ENCODE measurements around the gene SCEL. TPM values are rescaled to one million over a fixed set of nuclear protein-coding genes. Genes with fewer than 3 reads are reported as not detected.

The SCEL gene
- total and polyA plus RNA-seq, 2 donors from 2014 or later: 0.22 to 3.3 TPM

DNA sequence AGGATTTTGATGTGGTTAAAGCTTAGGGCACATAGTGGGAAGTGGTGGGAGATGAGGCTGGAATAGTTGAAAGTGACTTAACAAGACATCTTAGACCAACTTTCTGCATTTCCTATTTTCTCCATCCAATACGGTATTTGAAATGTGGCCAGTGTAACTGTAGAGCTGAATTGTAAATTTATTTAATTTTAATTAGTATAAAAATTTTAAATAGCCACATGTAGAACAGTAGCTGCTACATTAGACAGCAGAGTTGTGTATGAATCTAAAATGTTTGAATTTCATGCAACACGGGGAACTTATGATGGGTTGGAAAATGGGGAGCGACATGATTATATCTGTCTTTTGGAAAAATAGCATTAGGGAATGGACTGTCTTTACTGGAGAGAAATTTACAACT, 7.1 kb upstream of the SCEL start:
- H3K27me3 ChIP-seq (ENCODE audit: control insufficient read depth, insufficient read depth, low read length): no peaks in the 10 kb centered on the region
- no peak overlapping the region for H3K9ac ChIP-seq (ENCODE audit: low read length in 3 of 3)
- no peak overlapping the region for H3K4me3 ChIP-seq (ENCODE audit: low read length in 3 of 3)
- H3K9me3 ChIP-seq (ENCODE audit: control insufficient read depth in 2 of 3, insufficient read depth in 1 of 3, low read length in 3 of 3): no peaks in the 10 kb centered on the region
- intact Hi-C loops (cut with DNase I): no loop called here
- no peak overlapping the region for H3K27ac ChIP-seq (ENCODE audit: low read depth in 2 of 2, low read length in 2 of 2)
- DNase-seq (no peak), FAIRE-seq (no peak)
- TF ChIP-seq, protein P1, sequence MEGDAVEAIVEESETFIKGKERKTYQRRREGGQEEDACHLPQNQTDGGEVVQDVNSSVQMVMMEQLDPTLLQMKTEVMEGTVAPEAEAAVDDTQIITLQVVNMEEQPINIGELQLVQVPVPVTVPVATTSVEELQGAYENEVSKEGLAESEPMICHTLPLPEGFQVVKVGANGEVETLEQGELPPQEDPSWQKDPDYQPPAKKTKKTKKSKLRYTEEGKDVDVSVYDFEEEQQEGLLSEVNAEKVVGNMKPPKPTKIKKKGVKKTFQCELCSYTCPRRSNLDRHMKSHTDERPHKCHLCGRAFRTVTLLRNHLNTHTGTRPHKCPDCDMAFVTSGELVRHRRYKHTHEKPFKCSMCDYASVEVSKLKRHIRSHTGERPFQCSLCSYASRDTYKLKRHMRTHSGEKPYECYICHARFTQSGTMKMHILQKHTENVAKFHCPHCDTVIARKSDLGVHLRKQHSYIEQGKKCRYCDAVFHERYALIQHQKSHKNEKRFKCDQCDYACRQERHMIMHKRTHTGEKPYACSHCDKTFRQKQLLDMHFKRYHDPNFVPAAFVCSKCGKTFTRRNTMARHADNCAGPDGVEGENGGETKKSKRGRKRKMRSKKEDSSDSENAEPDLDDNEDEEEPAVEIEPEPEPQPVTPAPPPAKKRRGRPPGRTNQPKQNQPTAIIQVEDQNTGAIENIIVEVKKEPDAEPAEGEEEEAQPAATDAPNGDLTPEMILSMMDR (IDR thresholded peaks at IDR 0.05; ENCODE audit: borderline replicate concordance, extremely low read depth, insufficient read depth): no peak
- H3K36me3 ChIP-seq (ENCODE audit: control insufficient read depth in 2 of 3, insufficient read depth in 3 of 3, low read length in 3 of 3): no peaks in the 10 kb centered on the region
- no peaks in the 10 kb centered on the region for H3K4me1 ChIP-seq (ENCODE audit: control insufficient read depth in 2 of 3, insufficient read depth in 2 of 3, low read depth in 1 of 3, low read length in 3 of 3)

DNA sequence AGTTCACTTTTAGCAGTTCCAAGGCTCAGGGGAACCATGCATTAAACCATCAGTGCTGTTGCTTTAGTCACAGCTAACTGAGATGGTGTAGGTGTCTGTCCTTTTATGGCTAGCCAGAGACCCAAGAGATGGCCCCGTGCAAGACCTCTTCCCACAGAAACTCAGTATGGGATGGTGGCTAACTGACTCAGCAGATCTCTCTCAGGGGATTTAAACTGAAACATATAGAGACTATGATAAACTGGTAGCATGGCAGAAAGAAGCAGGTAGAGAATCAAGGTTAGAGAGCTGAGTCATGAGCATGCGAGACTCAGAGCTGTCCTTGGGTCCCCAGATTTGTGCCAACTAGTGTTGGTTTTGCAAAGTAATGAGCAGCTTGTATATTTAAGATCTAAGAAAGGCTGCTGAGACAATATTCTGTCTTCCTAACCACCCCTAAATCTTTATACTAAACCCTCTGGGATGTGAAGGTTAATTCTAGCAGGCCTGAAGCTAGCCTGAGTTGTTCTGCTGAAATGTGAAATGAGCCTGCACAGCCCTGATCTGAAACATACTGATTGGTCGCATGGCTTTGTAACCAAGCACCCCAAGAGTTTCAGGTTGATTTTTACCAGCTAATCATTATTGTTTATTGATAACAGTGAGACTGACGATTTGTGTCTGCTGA, 6.5 kb upstream of the SCEL start:
- Histone ChIP-seq H3K4me3 (ENCODE audit: low read length in 3 of 3) (no peak overlapping the region), H3K9me3 (ENCODE audit: control insufficient read depth in 2 of 3, insufficient read depth in 1 of 3, low read length in 3 of 3) (no peaks in the 10 kb centered on the region), H3K27me3 (ENCODE audit: control insufficient read depth, insufficient read depth, low read length) (no peaks in the 10 kb centered on the region), H3K36me3 (ENCODE audit: control insufficient read depth in 2 of 3, insufficient read depth in 3 of 3, low read length in 3 of 3) (no peaks in the 10 kb centered on the region), H3K9ac (ENCODE audit: low read length in 3 of 3) (no peak overlapping the region), H3K4me1 (ENCODE audit: control insufficient read depth in 2 of 3, insufficient read depth in 2 of 3, low read depth in 1 of 3, low read length in 3 of 3) (no peaks in the 10 kb centered on the region), H3K27ac (ENCODE audit: low read depth in 2 of 2, low read length in 2 of 2) (no peak overlapping the region)
- DNase-seq: no peak
- TF ChIP-seq, protein P1 (IDR thresholded peaks at IDR 0.05; ENCODE audit: borderline replicate concordance, extremely low read depth, insufficient read depth): no peak
- FAIRE-seq: no peak
- intact Hi-C loops (cut with DNase I): no loop called here

- Histone ChIP-seq H3K27ac (ENCODE audit: low read depth in 2 of 2, low read length in 2 of 2) (no peak overlapping the region), H3K9ac (ENCODE audit: low read length in 3 of 3) (no peak overlapping the region), H3K27me3 (ENCODE audit: control insufficient read depth, insufficient read depth, low read length) (no peaks in the 10 kb centered on the region), H3K4me1 (ENCODE audit: control insufficient read depth in 2 of 3, insufficient read depth in 2 of 3, low read depth in 1 of 3, low read length in 3 of 3) (no peaks in the 10 kb centered on the region), H3K4me3 (ENCODE audit: low read length in 3 of 3) (no peak overlapping the region), H3K9me3 (ENCODE audit: control insufficient read depth in 2 of 3, insufficient read depth in 1 of 3, low read length in 3 of 3) (no peaks in the 10 kb centered on the region), H3K36me3 (ENCODE audit: control insufficient read depth in 2 of 3, insufficient read depth in 3 of 3, low read length in 3 of 3) (no peaks in the 10 kb centered on the region)
- TF ChIP-seq, protein P1 (IDR thresholded peaks at IDR 0.05; ENCODE audit: borderline replicate concordance, extremely low read depth, insufficient read depth): no peak
- intact Hi-C loops (cut with DNase I): no loop called here
- DNase-seq: no peak
- no peak for FAIRE-seq
These were observed 6.0 kb upstream of the SCEL start for GRCh38 chr13:77529501-77529840.

GRCh38 chr13:77530875-77531274, 4.6 kb upstream of the SCEL start:
- H3K27me3 ChIP-seq (ENCODE audit: control insufficient read depth, insufficient read depth, low read length): no peaks in the 10 kb centered on the region
- no peaks in the 10 kb centered on the region for H3K9me3 ChIP-seq (ENCODE audit: control insufficient read depth in 2 of 3, insufficient read depth in 1 of 3, low read length in 3 of 3)
- no peak overlapping the region for H3K27ac ChIP-seq (ENCODE audit: low read depth in 2 of 2, low read length in 2 of 2)
- FAIRE-seq (no peak), DNase-seq (no peak)
- intact Hi-C loops (cut with DNase I): no loop called here
- H3K4me1 ChIP-seq (ENCODE audit: control insufficient read depth in 2 of 3, insufficient read depth in 2 of 3, low read depth in 1 of 3, low read length in 3 of 3): no peaks in the 10 kb centered on the region
- H3K9ac ChIP-seq (ENCODE audit: low read length in 3 of 3): no peak overlapping the region
- no peaks in the 10 kb centered on the region for H3K36me3 ChIP-seq (ENCODE audit: control insufficient read depth in 2 of 3, insufficient read depth in 3 of 3, low read length in 3 of 3)
- H3K4me3 ChIP-seq (ENCODE audit: low read length in 3 of 3): no peak overlapping the region
- TF ChIP-seq, protein P1 (IDR thresholded peaks at IDR 0.05; ENCODE audit: borderline replicate concordance, extremely low read depth, insufficient read depth): no peak

Data from kidney (tissue), 14 donors.